H1 (cell line): ENCODE data around the gene TRIM31. TPM values are rescaled to one million over a fixed set of nuclear protein-coding genes. Genes with fewer than 3 reads are reported as not detected.

Experiments
- BCL11A ChIP-seq, 2 experiments: IDR thresholded peaks; one replicate each; pipeline ENCODE4 v1.6.1; 2011; ENCODE audit warnings: low read depth in 2 of 2, low read length in 2 of 2, mild to moderate bottlenecking in 2 of 2
- CEBPB ChIP-seq: IDR thresholded peaks from 2 replicates; pipeline ENCODE4 v1.6.1; 2012; ENCODE audit warnings: low read depth, low read length
- CHD2 ChIP-seq: IDR thresholded peaks from 2 replicates; pipeline ENCODE4 v1.6.1; 2012; ENCODE audit warnings: low read length, improper control_type of control experiment
- HDAC6 ChIP-seq: IDR thresholded peaks from one replicate; pipeline ENCODE4 v1.7.1; 2012; ENCODE audit warnings: low read depth, mild to moderate bottlenecking, inconsistent platforms, low read length, moderate library complexity
- NANOG ChIP-seq: IDR thresholded peaks from 2 replicates; pipeline ENCODE4 v1.6.1; 2011; ENCODE audit warnings: low read length, low read depth, mild to moderate bottlenecking, inconsistent platforms; ENCODE audit not compliant: insufficient read depth, poor library complexity, severe bottlenecking
- RAD21 ChIP-seq, 2 experiments: IDR thresholded peaks in 1 of 2; conservative IDR thresholded peaks in 1 of 2; 2 replicates each; pipeline ENCODE4 v1.6.1; 2011; ENCODE audit warnings: low read depth in 2 of 2, low read length in 2 of 2, improper control_type of control experiment in 1 of 2, inconsistent platforms in 1 of 2, mild to moderate bottlenecking in 1 of 2, moderate library complexity in 1 of 2
- RBBP5 ChIP-seq: IDR thresholded peaks from 2 replicates; pipeline ENCODE4 v1.7.1; 2012; ENCODE audit warnings: low read depth, mild to moderate bottlenecking, inconsistent platforms, low read length, moderate library complexity, borderline replicate concordance
- RFX5 ChIP-seq: IDR thresholded peaks from 2 replicates; pipeline ENCODE4 v1.6.1; 2011; ENCODE audit warnings: low read depth, low read length, improper control_type of control experiment, borderline replicate concordance
- RXRA ChIP-seq: IDR thresholded peaks from 2 replicates; pipeline ENCODE4 v1.6.1; 2011; ENCODE audit warnings: low read depth, mild to moderate bottlenecking, low read length, moderate library complexity; ENCODE audit not compliant: insufficient read depth
- SIN3A ChIP-seq, 2 experiments: IDR thresholded peaks in 1 of 2; conservative IDR thresholded peaks in 1 of 2; 2 replicates each; pipeline ENCODE4 v1.6.1; 2011 to 2012; ENCODE audit warnings: low read length in 2 of 2, improper control_type of control experiment in 1 of 2, low read depth in 1 of 2, mild to moderate bottlenecking in 1 of 2
- SIX5 ChIP-seq: IDR thresholded peaks from 2 replicates; pipeline ENCODE4 v1.6.1; 2011; ENCODE audit warnings: mild to moderate bottlenecking, low read depth, low read length
- SP1 ChIP-seq: IDR thresholded peaks from 2 replicates; pipeline ENCODE4 v1.6.1; 2011; ENCODE audit warnings: low read depth, low read length
- SP4 ChIP-seq: IDR thresholded peaks from 2 replicates; pipeline ENCODE4 v1.6.1; 2012; ENCODE audit warnings: low read length, inconsistent platforms
- TBP ChIP-seq: IDR thresholded peaks from 2 replicates; pipeline ENCODE4 v1.6.1; 2011; ENCODE audit warnings: low read depth, low read length, improper control_type of control experiment
- TEAD4 ChIP-seq: IDR thresholded peaks from 2 replicates; pipeline ENCODE4 v1.6.1; 2012; ENCODE audit warnings: low read depth, low read length, inconsistent platforms, mixed read lengths
- ZNF274 ChIP-seq: IDR thresholded peaks from 2 replicates; pipeline ENCODE4 v1.7.0; 2012; ENCODE audit warnings: low read length, borderline replicate concordance; ENCODE audit errors: extremely low read depth
- polyA plus RNA-seq, 7 experiments: library from polyadenylated mRNA; depleted of rRNA in 3 of 7; stranded (reverse) in 5 of 7; unstranded in 2 of 7; fragments of >200 nt in 5 of 7; fragments of 200-250 nt in 2 of 7; gene quantifications; 1 replicate in 5 of 7; 2 replicates in 1 of 7; 4 replicates in 1 of 7; pipeline versions ENCODE4 v1.2.1 to v1.2.3, GENCODE V29; 2011 to 2013; ENCODE audit warnings: missing spikeins in 2 of 7, mixed read lengths in 2 of 7
- total RNA-seq: library from RNA; stranded (reverse); fragmentation: NEBNext Ultra II Directional; extraction: Animal tissue kit (Norgen Biotek cat#: 25700); gene quantifications from 2 replicates; pipeline ENCODE4 v1.2.1, GENCODE V29; 2021
- TF ChIP-seq, protein P1 (sequence below): IDR thresholded peaks from 2 replicates; pipeline ENCODE4 v1.6.1; 2011; ENCODE audit warnings: low read length, improper control_type of control experiment
- TF ChIP-seq, protein P2 (sequence below): IDR thresholded peaks from 2 replicates; pipeline ENCODE4 v1.6.1; 2012; ENCODE audit warnings: inconsistent platforms
- TF ChIP-seq, protein P3 (sequence below), 3 experiments: IDR thresholded peaks; 1 replicate in 2 of 3; 2 replicates in 1 of 3; pipeline versions ENCODE4 v1.5.1 to v1.6.1; 2011; ENCODE audit warnings: low read length in 3 of 3, mild to moderate bottlenecking in 3 of 3, inconsistent platforms in 2 of 3, low read depth in 1 of 3, moderate library complexity in 1 of 3; ENCODE audit not compliant: insufficient read depth in 1 of 3; ENCODE audit errors: control extremely low read depth in 1 of 3

Gene TRIM31
- total and polyA plus RNA-seq, 2 of the 8 experiments (the other 6 are each of a cell fraction or from before 2014, with no cell fraction given): not detected

GRCh38 chr6:30102970-30103871 lies 9.7 kb downstream of the TRIM31 start (continued):
- TF ChIP-seq SP1 (no peak), TBP (no peak; the same call in 1 of the 2 replicates), RAD21 (IDR thresholded peaks at IDR 0.05 in 1 of 2, conservative IDR thresholded peaks at IDR 0.05 in 1 of 2; ENCODE audit: low read depth in 2 of 2, low read length in 2 of 2) (peak; percentile 90 to 92), SIN3A (conservative IDR thresholded peaks at IDR 0.05 in 1 of 2, IDR thresholded peaks at IDR 0.05 in 1 of 2; ENCODE audit: low read depth in 1 of 2, low read length in 2 of 2) (peak; percentile 51 to 70; a peak in 2 of 4 replicates), HDAC6 (no peak), SP4 (no peak; the same call in 1 of the 2 replicates), NANOG (no peak), CEBPB (no peak), BCL11A (IDR thresholded peaks at IDR 0.05; ENCODE audit: low read depth in 2 of 2, low read length in 2 of 2) (no peak), SIX5 (no peak), TEAD4 (no peak), RXRA (no peak), CHD2 (no peak), RBBP5 (no peak), ZNF274 (no peak), RFX5 (no peak)
- TF ChIP-seq, protein P1, sequence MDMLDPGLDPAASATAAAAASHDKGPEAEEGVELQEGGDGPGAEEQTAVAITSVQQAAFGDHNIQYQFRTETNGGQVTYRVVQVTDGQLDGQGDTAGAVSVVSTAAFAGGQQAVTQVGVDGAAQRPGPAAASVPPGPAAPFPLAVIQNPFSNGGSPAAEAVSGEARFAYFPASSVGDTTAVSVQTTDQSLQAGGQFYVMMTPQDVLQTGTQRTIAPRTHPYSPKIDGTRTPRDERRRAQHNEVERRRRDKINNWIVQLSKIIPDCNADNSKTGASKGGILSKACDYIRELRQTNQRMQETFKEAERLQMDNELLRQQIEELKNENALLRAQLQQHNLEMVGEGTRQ: no peak
- TF ChIP-seq, protein P2, sequence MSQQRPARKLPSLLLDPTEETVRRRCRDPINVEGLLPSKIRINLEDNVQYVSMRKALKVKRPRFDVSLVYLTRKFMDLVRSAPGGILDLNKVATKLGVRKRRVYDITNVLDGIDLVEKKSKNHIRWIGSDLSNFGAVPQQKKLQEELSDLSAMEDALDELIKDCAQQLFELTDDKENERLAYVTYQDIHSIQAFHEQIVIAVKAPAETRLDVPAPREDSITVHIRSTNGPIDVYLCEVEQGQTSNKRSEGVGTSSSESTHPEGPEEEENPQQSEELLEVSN: peak; percentile 22; the same call in 1 of the 2 replicates
- TF ChIP-seq, protein P3, sequence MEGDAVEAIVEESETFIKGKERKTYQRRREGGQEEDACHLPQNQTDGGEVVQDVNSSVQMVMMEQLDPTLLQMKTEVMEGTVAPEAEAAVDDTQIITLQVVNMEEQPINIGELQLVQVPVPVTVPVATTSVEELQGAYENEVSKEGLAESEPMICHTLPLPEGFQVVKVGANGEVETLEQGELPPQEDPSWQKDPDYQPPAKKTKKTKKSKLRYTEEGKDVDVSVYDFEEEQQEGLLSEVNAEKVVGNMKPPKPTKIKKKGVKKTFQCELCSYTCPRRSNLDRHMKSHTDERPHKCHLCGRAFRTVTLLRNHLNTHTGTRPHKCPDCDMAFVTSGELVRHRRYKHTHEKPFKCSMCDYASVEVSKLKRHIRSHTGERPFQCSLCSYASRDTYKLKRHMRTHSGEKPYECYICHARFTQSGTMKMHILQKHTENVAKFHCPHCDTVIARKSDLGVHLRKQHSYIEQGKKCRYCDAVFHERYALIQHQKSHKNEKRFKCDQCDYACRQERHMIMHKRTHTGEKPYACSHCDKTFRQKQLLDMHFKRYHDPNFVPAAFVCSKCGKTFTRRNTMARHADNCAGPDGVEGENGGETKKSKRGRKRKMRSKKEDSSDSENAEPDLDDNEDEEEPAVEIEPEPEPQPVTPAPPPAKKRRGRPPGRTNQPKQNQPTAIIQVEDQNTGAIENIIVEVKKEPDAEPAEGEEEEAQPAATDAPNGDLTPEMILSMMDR (IDR thresholded peaks at IDR 0.05; ENCODE audit: control extremely low read depth in 1 of 3, insufficient read depth in 1 of 3, low read depth in 1 of 3, low read length in 3 of 3): peak; percentile 88 to 95 (median 94)
